Ovary (tissue), 9 donors: ENCODE results near the gene LSS. TPM values are rescaled to one million over a fixed set of nuclear protein-coding genes. Genes with fewer than 3 reads are reported as not detected.
"Not testable (repeated sequence)": the region's sequence is repeated elsewhere in the genome, so short reads cannot be mapped to it uniquely, and the experiment has no call there.

Source experiments
- DNase-seq, 5 donors: peaks; one replicate each; pipeline ENCODE4 v3.0.0-alpha.2; 2019 to 2020
- H3K27ac ChIP-seq, 2 donors: fragments of 200-600 bp; one replicate each; pipeline versions ENCODE4 v1.5.1 to v1.8.0; 2019 to 2022
- H3K27me3 ChIP-seq: fragments of 200-600 bp; one replicate; pipeline ENCODE4 v1.8.0; 2022
- H3K36me3 ChIP-seq: fragments of 200-600 bp; sonication (generic); one replicate; pipeline ENCODE4 v1.5.1; 2019
- H3K4me1 ChIP-seq: one replicate; pipeline ENCODE4 v1.8.1; 2013; ENCODE audit warnings: mild to moderate bottlenecking, moderate library complexity; ENCODE audit not compliant: insufficient read depth
- H3K4me3 ChIP-seq: fragments of 200-600 bp; sonication (generic); one replicate; pipeline ENCODE4 v1.5.1; 2017
- H3K9me3 ChIP-seq, 2 donors: fragments of 200-600 bp in 1 of 2; sonication (generic) in 1 of 2; one replicate each; pipeline versions ENCODE4 v1.5.1 to v1.8.1; 2013 to 2019; ENCODE audit warnings: mild to moderate bottlenecking in 1 of 2, moderate library complexity in 1 of 2
- EP300 ChIP-seq: sonication (generic); formaldehyde crosslinking; IDR thresholded peaks from one replicate; pipeline ENCODE4 v1.6.1; 2017; ENCODE audit warnings: antibody characterized with exemption
- POLR2A ChIP-seq: fragments of 450-650 bp; IDR thresholded peaks from one replicate; pipeline ENCODE4 v1.6.1; 2017; ENCODE audit warnings: antibody characterized with exemption, mild to moderate bottlenecking, moderate library complexity
- WGBS, 3 donors: extraction: QIAGEN DNeasy Blood & Tissue Kit in 1 of 3; methylation state at CpG; one replicate each; pipeline versions ENCODE4 v1.1.5 to v1.1.7; 2013 to 2017; 5-methylcytosine and 5-hydroxymethylcytosine counted together
- intact Hi-C, 4 donors: fragments of 100-400 bp; cut with DNase I; formaldehyde crosslinking; loops; one replicate each; pipeline versions ENCODE4 v1.11.0 to v1.15.1; 2022 to 2023
- polyA plus RNA-seq, 2 donors: library from polyadenylated mRNA; stranded (reverse); fragments of 200-250 nt in 1 of 2; fragments of 350-450 nt in 1 of 2; fragmentation: Illumina TruSeq in 1 of 2; extraction: RNeasy Lipid Tissue Mini Kit (QIAGEN cat#74804) in 1 of 2; gene quantifications; one replicate each; pipeline ENCODE4 v1.2.3, GENCODE V29; 2013 to 2014
- total RNA-seq, 7 donors: library from RNA; depleted of rRNA in 2 of 7; stranded (reverse); fragments of >200 nt in 2 of 7; fragmentation: NEBNext Ultra II Directional in 3 of 7; extraction: Animal tissue kit (Norgen Biotek cat#: 25700) in 3 of 7; gene quantifications; one replicate each; pipeline versions ENCODE4 v1.1.0 to v1.2.4, GENCODE V29; 2016 to 2023
- TF ChIP-seq, protein P1 (sequence below), 3 donors: fragments of 450-650 bp in 2 of 3; fragments of 200-600 bp in 1 of 3; IDR thresholded peaks; one replicate each; pipeline versions ENCODE4 v1.5.1 to v1.8.0; 2016 to 2022; ENCODE audit warnings: antibody characterized with exemption in 3 of 3, mild to moderate bottlenecking in 1 of 3
- donor health status: DM: no; HTN: no; CAD: no; lungs with moderate emphysema.
- donor health status: DM: no; HTN: no; CAD: no.
- donor health status: Bipolar disorder and iron deficiency.
- donor health status: DM: yes; HTN: yes; CAD: no.
- donor health status: DM: no; HTN: no; CAD: no.
- donor health status: DM: yes; HTN: yes; CAD: no.

LSS gene
- total and polyA plus RNA-seq, 9 donors, result 19.8 to 201 (median 76.0) TPM

DNA sequence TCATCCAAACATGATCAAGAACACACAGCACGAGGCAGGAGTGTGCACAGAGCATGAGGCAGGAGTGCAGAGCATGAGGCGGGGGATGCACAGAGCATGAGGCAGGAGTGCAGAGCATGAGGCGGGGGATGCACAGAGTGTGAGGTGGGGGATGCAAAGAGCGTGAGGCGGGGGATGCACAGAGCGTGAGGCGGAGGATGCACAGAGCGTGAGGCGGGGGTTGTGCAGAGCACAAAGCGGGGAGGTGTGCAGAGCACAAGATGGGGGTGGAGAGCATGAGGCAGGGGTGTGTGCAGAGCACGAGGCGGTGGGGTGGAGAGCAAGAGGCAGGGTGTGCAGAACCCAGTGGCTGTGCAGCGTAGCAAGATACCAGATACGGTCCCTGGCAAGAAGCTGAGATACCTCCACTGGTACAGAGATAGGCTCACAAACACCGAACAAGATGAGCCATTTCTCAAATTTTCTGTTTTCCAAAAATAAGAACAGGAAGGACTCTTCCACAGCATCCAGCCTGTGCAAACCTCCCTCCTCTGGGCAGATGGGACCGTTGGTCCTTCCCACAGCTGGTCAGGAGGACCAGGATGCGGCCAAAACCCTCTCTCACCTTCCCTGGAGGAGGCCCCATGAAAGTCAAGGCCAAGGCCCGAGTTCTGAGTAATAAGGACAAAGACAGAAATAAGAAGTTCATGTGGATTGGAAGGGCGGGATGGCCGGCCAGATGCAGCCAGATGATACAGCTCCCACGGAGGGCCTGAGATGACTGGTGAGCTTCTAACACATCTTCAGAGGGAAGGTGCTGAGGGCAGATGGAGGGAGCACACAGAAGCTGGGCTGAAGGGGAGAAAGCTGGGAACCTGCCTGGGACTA, 56.3 kb downstream of the LSS start:
- no peaks in the 10 kb centered on the region for H3K4me1 ChIP-seq
- H3K36me3 ChIP-seq, result no peaks in the 10 kb centered on the region
- WGBS, 3 donors, result 73 to 77% (median 75%) methylated on average over 20 to 21 of the region's 21 CpGs
- H3K27ac ChIP-seq, result no peak overlapping the region
- TF ChIP-seq POLR2A (no peak), EP300 (no peak)
- TF ChIP-seq, protein P1, sequence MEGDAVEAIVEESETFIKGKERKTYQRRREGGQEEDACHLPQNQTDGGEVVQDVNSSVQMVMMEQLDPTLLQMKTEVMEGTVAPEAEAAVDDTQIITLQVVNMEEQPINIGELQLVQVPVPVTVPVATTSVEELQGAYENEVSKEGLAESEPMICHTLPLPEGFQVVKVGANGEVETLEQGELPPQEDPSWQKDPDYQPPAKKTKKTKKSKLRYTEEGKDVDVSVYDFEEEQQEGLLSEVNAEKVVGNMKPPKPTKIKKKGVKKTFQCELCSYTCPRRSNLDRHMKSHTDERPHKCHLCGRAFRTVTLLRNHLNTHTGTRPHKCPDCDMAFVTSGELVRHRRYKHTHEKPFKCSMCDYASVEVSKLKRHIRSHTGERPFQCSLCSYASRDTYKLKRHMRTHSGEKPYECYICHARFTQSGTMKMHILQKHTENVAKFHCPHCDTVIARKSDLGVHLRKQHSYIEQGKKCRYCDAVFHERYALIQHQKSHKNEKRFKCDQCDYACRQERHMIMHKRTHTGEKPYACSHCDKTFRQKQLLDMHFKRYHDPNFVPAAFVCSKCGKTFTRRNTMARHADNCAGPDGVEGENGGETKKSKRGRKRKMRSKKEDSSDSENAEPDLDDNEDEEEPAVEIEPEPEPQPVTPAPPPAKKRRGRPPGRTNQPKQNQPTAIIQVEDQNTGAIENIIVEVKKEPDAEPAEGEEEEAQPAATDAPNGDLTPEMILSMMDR (IDR thresholded peaks at IDR 0.05), result no peak
- intact Hi-C loops, result no loop called here
- DNase-seq, result peak in 2 of 5 donors; percentile 14 to 26
- no peaks in the 10 kb centered on the region for H3K9me3 ChIP-seq
- H3K4me3 ChIP-seq, result no peak overlapping the region
- no peaks in the 10 kb centered on the region for H3K27me3 ChIP-seq

DNA sequence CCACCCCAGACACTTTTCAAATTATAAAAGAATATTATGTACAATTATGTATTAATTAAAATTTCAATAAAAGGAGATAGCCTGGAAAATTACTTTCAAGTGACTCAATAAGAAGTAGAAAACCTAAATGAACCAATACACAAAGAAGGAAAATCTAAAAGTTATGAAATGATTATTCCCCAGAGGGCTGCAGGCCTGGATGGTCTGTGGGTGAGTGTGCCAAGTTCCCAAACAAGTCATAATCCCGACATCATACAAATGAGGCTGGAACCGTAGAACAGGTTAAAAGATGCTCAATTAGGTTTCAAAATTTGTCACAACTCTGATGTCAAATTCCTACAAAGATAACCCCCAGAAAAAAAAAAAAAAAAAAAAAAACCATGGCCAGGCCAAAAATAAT, 57.0 kb downstream of the LSS start:
- TF ChIP-seq POLR2A, result no peak
- TF ChIP-seq, protein P1 (IDR thresholded peaks at IDR 0.05), result no peak
- TF ChIP-seq EP300, result no peak

DNA sequence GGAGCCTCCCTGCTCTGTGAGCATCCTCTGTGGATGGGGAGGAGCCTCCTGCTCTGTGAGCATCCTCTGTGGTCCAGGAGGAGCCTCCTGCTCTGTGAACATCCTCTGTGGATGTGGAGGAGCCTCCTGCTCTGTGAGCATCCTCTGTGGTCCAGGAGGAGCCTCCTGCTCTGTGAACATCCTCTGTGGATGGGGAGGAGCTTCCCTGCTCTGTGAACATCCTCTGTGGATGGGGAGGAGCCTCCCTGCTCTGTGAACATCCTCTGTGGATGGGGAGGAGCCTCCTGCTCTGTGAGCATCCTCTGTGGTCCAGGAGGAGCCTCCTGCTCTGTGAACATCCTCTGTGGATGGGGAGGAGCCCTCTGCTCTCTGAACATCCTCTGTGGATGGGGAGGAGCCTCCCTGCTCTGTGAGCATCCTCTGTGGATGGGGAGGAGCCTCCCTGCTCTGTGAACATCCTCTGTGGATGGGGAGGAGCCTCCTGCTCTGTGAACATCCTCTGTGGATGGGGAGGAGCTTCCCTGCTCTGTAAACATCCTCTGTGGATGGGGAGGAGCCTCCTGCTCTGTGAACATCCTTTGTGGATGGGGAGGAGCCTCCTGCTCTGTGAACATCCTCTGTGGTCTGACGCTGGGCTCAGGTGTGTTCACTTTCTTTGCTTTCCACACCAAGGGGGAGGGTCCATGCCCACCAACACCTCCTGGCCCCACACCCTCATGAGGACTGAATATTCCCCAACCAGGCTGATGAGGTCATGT, 58.0 kb downstream of the LSS start:
- H3K9me3 ChIP-seq, H3K36me3 ChIP-seq, H3K4me1 ChIP-seq, intact Hi-C loops, H3K4me3 ChIP-seq, H3K27me3 ChIP-seq, H3K27ac ChIP-seq: not testable (repeated sequence)
- WGBS, 3 donors, result 60 to 100% (median 69%) methylated on average over 1 of the region's 1 CpG
- peak in 2 of 5 donors; percentile 8 to 11 for DNase-seq

More for the DNA sequence above, 57.0 kb downstream of the LSS start:
- no peaks in the 10 kb centered on the region for H3K9me3 ChIP-seq
- DNase-seq, result peak in 1 of 5 donors; percentile 7
- 21 to 62% (median 47%) methylated on average over 2 of the region's 2 CpGs for WGBS, 3 donors
- intact Hi-C loops, result no loop called here
- H3K36me3 ChIP-seq, result no peaks in the 10 kb centered on the region
- no peaks in the 10 kb centered on the region for H3K4me1 ChIP-seq
- no peak overlapping the region for H3K4me3 ChIP-seq
- H3K27ac ChIP-seq, result no peak overlapping the region
- H3K27me3 ChIP-seq, result no peaks in the 10 kb centered on the region

DNA sequence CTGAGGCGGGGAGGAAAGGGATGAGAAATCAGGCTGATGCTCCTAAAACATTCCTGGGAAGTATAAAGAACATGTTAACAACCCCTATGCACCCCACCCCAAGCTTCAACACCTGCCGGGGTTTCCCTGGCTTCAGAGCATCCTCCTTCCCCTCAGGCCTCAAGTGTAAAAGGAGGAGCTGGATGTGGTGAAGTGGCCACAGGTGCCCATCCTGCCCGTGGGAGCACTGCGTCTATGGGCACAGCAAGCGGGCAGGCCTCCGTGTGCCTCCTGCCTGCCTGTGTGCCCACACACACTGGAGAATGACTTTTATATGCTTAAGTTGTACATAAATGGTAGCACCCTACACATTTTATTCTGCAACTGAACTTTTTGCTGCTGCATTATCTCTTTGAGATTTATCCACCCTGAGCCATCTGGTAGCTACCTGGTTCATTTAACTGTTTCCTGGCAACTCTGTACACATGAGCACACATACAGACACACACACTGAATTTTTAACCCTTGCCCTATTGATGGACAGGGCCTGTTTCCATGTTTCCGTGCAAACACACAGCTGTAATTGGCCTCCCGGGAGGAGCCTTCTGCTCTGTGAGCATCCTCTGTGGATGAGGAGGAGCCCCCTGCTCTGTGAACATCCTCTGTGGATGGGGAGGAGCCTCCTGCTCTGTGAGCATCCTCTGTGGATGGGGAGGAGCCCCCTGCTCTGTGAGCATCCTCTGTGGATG, 59.8 kb downstream of the LSS start:
- Histone ChIP-seq H3K27me3 (no peaks in the 10 kb centered on the region), H3K4me1 (no peaks in the 10 kb centered on the region), H3K9me3 (no peaks in the 10 kb centered on the region), H3K4me3 (no peak overlapping the region), H3K36me3 (no peaks in the 10 kb centered on the region), H3K27ac (no peak overlapping the region)
- TF ChIP-seq EP300, result no peak
- TF ChIP-seq, protein P1 (IDR thresholded peaks at IDR 0.05), result no peak
- no peak for TF ChIP-seq POLR2A
- 64 to 78% (median 65%) methylated on average over 8 of the region's 8 CpGs for WGBS, 3 donors
- intact Hi-C loops, result no loop called here
- peak in 1 of 5 donors; percentile 15 for DNase-seq
